Measurements from ENCODE around the gene APC2. TPM values are rescaled to one million over a fixed set of nuclear protein-coding genes. Genes with fewer than 3 reads are reported as not detected.
A peak's percentile ranks its signal among the peaks of the same experiment; 100 is the strongest.

APC2 gene
- total RNA-seq, 2 donors from 2014 or later: 0.38 to 0.57 TPM

GRCh38 chr19:1512671-1513498 is 63.0 kb downstream of the APC2 start, which contains the start of gene ADAMTSL5:
TSS of gene ADAMTSL5 (minus strand) at chr19:1513019. CDS start at chr19:1510943, 2,076 bp downstream.
- peak; percentile 46 for TF ChIP-seq CTCF (conservative IDR thresholded peaks at IDR 0.05)
- DNase-seq: peak; percentile 78
- Mint-ChIP-seq H3K9me3 (peaks cover 3% of the 10 kb centered on the region), H3K27ac (no peak within 1 kb of the TSS), H3K4me3 (peak within 1 kb of the TSS; percentile 47), H3K27me3 (ENCODE audit: insufficient read depth) (peaks cover 60% of the 10 kb centered on the region), H3K4me1 (peaks cover 3% of the 10 kb centered on the region), H3K36me3 (ENCODE audit: low read depth) (no peaks in the 10 kb centered on the region)
- 5 to 20% methylated on average over 1 to 77 of the region's 78 CpGs for WGBS, 2 experiments (ENCODE audit: insufficient coverage in 1 of 2, insufficient read length in 1 of 2)
- peaks cover 7% of the 10 kb centered on the region for H3K4me1 ChIP-seq (ENCODE audit: control insufficient read depth, insufficient read depth, low read length)
- H3K27ac ChIP-seq (ENCODE audit: low read depth, low read length): no peak within 1 kb of the TSS
- H3K9ac ChIP-seq (ENCODE audit: extremely low read depth, low read length, poor library complexity, severe bottlenecking): no peak within 1 kb of the TSS
- no peaks in the 10 kb centered on the region for H3K9me3 ChIP-seq (ENCODE audit: control insufficient read depth, low read length)
- peaks cover 35% of the 10 kb centered on the region for H3K27me3 ChIP-seq (ENCODE audit: control insufficient read depth, insufficient read depth, low read length, poor library complexity, severe bottlenecking)
- peak within 1 kb of the TSS; percentile 75 for H3K4me3 ChIP-seq (ENCODE audit: low read length)
- H3K36me3 ChIP-seq (ENCODE audit: control insufficient read depth, insufficient read depth, low read length): no peaks in the 10 kb centered on the region

GRCh38 chr19:1513499-1514294 is 63.8 kb downstream of the APC2 start:
- H3K4me1 ChIP-seq (ENCODE audit: control insufficient read depth, insufficient read depth, low read length): peaks cover 7% of the 10 kb centered on the region
- TF ChIP-seq CTCF (conservative IDR thresholded peaks at IDR 0.05): peak; percentile 83
- H3K27me3 ChIP-seq (ENCODE audit: control insufficient read depth, insufficient read depth, low read length, poor library complexity, severe bottlenecking): peaks cover 42% of the 10 kb centered on the region
- no peak overlapping the region for H3K27ac ChIP-seq (ENCODE audit: low read depth, low read length)
- peaks cover 3% of the 10 kb centered on the region for H3K9me3 Mint-ChIP-seq
- peak overlapping the region; percentile 35 for H3K4me3 ChIP-seq (ENCODE audit: low read length)
- 7 to 21% methylated on average over 11 to 52 of the region's 52 CpGs for WGBS, 2 experiments (ENCODE audit: insufficient coverage in 1 of 2, insufficient read length in 1 of 2)
- peaks cover 3% of the 10 kb centered on the region for H3K4me1 Mint-ChIP-seq
- no peaks in the 10 kb centered on the region for H3K36me3 Mint-ChIP-seq (ENCODE audit: low read depth)
- H3K36me3 ChIP-seq (ENCODE audit: control insufficient read depth, insufficient read depth, low read length): no peaks in the 10 kb centered on the region
- peak; percentile 83 for DNase-seq
- H3K9me3 ChIP-seq (ENCODE audit: control insufficient read depth, low read length): no peaks in the 10 kb centered on the region
- no peak overlapping the region for H3K4me3 Mint-ChIP-seq
- no peak overlapping the region for H3K27ac Mint-ChIP-seq
- peaks cover 65% of the 10 kb centered on the region for H3K27me3 Mint-ChIP-seq (ENCODE audit: insufficient read depth)
- H3K9ac ChIP-seq (ENCODE audit: extremely low read depth, low read length, poor library complexity, severe bottlenecking): no peak overlapping the region

- Histone ChIP-seq H3K27me3 (ENCODE audit: control insufficient read depth, insufficient read depth, low read length, poor library complexity, severe bottlenecking) (peaks cover 43% of the 10 kb centered on the region), H3K4me3 (ENCODE audit: low read length) (no peak overlapping the region), H3K27ac (ENCODE audit: low read depth, low read length) (no peak overlapping the region), H3K9me3 (ENCODE audit: control insufficient read depth, low read length) (no peaks in the 10 kb centered on the region), H3K36me3 (ENCODE audit: control insufficient read depth, insufficient read depth, low read length) (no peaks in the 10 kb centered on the region), H3K9ac (ENCODE audit: extremely low read depth, low read length, poor library complexity, severe bottlenecking) (no peak overlapping the region), H3K4me1 (ENCODE audit: control insufficient read depth, insufficient read depth, low read length) (peaks cover 7% of the 10 kb centered on the region)
- no peak for TF ChIP-seq CTCF (conservative IDR thresholded peaks at IDR 0.05)
- H3K9me3 Mint-ChIP-seq: peaks cover 3% of the 10 kb centered on the region
- DNase-seq: no peak
- 77 to 78% methylated on average over 3 to 10 of the region's 10 CpGs for WGBS, 2 experiments (ENCODE audit: insufficient coverage in 1 of 2, insufficient read length in 1 of 2)
- no peaks in the 10 kb centered on the region for H3K36me3 Mint-ChIP-seq (ENCODE audit: low read depth)
- no peak overlapping the region for H3K27ac Mint-ChIP-seq
- H3K4me3 Mint-ChIP-seq: no peak overlapping the region
- peaks cover 3% of the 10 kb centered on the region for H3K4me1 Mint-ChIP-seq
- peaks cover 65% of the 10 kb centered on the region for H3K27me3 Mint-ChIP-seq (ENCODE audit: insufficient read depth)
Measured at GRCh38 chr19:1514295-1514661, 64.4 kb downstream of the APC2 start.

Data from endodermal cell (in vitro differentiated cells).